Hindlimb muscle (tissue), 1 donor: ENCODE data around the gene TNNC2. TPM values are rescaled to one million over a fixed set of nuclear protein-coding genes. Genes with fewer than 3 reads are reported as not detected.
"Not testable (repeated sequence)": the region's sequence is repeated elsewhere in the genome, so short reads cannot be mapped to it uniquely, and the experiment has no call there.

Experiments
- DNase-seq: peaks from one replicate; pipeline ENCODE4 v3.0.0-alpha.2; 2013
- polyA plus RNA-seq: library from polyadenylated mRNA; unstranded; fragments of 120-200 nt; gene quantifications from one replicate; pipeline ENCODE4 v1.2.1, GENCODE V29; 2013; ENCODE audit not compliant: insufficient read length

The TNNC2 gene
- polyA plus RNA-seq = 9,031 TPM

DNA sequence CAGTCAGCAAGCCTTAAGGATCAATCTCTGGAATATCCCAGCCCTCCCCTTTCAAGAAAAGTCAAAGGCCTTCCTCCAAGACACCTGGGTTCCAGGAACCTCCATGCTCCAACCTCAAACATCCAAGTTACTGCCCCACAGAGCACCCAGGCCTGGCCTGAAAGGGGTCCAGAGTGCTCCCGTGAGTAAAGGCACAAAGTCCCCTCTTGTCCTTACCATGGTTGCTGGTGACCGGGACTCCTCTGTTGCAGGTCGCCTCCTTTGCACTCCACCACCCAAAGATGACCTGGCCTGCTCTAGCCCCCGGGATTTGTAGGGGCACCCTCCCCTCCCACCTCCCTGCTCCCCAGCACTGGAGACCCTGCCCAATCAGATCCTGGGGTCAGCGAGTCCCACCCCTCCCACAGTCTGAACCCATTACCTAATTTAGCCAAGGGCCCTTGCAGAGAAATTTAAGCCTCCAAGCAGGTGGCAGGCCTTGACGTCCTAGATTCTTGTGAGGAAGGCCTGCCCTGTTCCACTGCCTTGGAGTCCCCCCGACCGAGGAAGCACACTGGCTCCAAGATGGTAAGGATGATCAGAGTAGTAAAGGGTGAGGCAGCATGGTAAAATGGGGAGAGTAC, at the start of gene TNNC2:
TSS of gene TNNC2 (minus strand) at position 283 of the 623 bp plus-strand sequence. CDS start at position 219, 64 bp downstream.
- no peak for DNase-seq

DNA sequence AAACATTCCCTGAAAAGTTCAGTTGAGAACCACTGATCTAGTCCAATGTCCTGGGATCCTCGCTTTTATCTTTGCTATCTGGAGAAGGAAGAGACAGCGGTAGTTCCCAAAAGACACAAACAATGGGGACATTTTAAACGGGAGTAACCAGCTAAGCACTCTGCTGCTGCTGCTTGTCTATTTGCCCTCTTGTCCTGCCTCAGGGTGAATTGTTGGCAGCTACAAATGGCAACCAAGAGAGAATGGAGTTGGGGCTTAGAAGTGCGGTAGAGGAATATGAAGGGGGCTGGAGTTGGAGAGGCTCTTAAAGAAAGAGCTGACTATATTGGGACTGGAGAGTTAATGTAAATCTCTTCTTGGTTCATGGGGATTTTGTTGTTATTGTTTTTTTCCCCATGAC, 47.5 kb upstream of the TNNC2 start:
- DNase-seq = no peak

DNA sequence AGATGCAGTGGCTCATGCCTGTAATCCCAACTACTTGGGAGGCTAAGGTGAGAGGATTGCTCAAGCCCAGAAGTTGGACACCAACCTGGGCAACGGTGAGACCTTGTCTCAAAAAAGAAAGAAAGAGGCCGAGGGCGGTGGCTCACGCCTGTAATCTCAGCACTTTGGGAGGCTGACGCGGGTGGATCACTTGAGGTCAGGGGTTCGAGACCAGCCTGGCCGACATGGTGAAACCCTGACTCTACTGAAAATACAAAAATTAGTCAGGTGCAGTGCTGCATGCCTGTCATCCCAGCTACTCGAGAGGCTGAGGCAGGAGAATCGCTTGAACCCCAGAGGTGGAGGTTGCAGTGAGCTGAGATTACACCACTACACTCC, 47.0 kb upstream of the TNNC2 start:
- DNase-seq = not testable (repeated sequence)

DNA sequence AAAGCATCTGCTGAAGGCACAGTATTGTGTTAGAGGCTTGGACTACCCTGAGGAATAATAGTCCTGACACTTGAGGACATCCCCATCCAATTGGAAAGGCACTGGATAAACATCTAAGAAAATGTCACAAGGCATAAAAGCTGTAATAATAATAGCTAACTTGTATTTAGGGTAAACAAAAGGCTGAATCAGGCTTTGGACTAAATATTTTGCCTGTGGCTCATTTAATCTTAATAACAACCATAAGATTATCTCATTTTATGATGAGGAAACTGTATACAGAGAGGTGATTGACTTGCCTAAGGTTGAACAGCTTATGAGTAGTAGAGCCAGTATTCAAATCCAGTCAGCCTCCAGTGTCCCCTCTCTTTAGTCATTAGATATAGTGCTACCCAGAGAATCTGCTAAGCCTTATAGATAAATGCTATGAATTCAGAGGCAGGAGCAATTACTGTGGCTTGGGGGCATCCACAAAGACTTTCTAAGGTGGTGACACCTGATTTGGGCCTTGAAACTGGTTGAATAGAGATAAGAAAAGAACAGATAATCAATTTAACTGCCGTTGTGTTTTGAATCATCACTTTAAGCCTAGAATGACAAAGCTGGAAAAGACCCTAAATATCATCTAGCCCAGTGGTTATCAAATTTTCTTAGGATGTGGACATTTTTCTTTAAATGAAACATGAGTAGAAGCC, 46.4 kb upstream of the TNNC2 start:
- no peak for DNase-seq

DNA sequence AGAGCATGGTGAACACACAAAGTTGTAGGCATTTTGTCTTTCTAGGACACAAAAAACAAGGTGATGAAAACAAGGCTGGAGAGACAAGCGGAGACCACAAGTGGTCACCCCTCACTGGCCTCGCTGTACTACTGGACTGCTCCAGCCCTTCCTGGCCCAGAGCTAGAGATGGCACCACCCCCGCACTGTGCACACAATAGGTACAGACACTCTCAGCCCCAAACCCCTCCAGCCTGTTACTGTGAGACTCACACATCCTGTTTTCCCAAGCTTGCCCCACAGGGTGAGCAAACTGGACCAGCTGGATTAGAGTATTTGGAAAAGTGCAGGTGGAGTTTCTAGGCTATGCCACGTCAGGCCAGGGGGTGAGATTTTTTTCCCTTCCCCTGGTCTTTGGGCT, 45.5 kb upstream of the TNNC2 start:
- DNase-seq = no peak

DNA sequence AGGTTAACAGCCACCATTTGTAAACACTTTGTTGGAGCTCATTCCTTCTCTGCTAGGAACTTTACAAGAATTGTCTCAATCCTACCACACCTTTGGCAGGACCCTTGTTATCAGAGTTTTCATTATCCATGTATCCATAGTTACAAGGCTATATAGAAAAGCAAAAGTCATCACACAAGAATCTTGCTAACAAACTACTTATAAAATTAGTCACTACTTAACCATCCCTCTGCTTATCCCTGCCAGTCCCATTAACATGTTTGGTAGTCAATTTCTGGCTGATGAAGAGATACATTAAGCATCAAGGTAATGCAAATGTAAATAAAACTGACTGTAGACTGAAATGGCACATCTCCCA, 40.7 kb upstream of the TNNC2 start:
- no peak for DNase-seq

DNA sequence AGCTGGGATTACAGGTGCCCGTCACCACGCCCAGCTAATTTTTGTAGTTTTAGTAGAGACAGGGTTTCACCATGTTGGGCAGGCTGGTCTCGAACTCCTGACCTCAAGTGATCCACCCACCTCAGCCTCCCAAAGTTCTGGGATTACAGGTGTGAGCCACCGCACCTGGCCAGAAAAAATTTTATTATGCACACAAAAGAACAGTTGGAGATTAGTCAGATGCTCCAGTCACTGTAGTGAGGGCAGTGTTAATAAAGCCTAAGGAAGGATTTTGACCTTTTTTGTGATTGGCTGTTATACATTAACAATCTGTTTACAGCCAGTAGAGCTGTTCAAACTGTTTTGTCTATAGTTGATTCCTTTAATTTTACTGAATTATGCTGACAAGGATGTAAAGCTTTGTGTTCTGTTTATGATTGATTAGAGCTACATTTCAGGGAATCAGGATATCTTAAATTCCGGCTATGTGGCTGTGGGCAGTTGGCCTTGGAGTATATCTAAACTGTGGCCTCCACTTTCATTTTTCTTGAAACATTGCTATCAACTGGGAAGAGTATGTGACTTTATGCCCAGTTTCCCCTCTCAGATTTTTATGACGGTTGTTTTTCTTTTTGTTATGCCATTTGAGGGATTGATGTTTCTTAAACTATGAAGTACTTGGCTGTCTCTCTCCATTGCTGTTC, 40.2 kb upstream of the TNNC2 start:
- DNase-seq = no peak

DNA sequence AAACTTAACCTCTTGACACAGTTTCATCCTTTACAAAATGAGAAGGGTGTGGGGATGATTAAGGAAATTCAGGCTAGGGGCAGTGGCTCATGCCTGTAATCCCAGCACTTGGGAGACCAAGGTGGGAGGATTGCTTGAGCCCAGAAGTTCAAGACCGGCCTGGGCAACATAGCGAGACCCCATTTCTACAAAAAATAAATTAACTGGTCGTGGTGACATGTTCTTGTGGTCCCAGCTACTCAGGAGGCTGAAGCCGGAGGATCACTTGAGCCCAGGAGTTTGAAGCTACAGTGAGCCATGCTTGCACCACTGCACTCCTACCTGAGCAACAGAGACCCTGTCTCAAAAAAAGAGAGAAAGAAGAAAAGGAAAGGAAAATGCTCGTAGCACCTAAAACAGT, 39.3 kb upstream of the TNNC2 start:
- no peak for DNase-seq

DNA sequence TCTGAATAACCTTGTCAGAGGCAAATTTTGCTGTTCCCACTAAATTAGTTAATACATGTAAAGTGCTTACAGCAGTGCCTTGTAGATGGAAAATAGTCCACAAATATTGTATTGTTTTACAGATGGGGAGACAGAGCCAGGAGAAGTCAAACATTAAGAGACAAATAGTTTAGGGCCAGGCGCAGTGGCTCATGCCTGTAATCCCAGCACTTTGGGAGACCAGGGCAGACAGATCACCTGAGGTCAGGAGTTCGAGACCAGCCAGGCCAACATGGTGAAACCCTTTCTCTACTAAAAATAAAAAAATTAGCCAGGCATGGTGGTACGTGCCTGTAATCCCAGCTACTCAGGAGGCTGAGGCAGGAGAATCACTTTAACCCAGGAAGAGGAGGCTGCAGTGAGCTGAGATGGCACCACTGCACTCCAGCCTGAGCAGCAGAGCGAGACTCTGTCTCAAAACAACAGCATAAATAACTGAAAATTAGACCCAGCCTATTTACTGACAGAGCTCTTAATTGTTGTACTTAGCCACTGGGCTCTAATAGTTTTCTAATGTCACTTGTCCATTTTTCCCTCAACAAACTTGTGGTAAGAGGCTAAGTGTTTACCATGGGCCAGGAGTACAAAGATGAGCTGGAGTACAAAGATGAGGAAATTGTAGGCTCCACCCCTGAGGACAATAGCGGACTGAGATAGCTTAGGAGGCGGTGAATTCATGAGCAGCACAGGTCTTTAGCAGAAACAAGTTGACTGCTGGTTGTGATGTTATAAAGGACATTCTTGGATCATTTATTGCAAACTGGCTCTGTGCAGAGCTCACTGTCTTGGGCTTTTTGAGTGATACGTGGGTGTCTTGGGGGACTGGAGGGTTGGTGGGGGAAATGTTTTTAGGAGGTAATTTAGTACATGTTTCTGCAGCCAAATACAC, 36.7 kb upstream of the TNNC2 start:
- DNase-seq = no peak

DNA sequence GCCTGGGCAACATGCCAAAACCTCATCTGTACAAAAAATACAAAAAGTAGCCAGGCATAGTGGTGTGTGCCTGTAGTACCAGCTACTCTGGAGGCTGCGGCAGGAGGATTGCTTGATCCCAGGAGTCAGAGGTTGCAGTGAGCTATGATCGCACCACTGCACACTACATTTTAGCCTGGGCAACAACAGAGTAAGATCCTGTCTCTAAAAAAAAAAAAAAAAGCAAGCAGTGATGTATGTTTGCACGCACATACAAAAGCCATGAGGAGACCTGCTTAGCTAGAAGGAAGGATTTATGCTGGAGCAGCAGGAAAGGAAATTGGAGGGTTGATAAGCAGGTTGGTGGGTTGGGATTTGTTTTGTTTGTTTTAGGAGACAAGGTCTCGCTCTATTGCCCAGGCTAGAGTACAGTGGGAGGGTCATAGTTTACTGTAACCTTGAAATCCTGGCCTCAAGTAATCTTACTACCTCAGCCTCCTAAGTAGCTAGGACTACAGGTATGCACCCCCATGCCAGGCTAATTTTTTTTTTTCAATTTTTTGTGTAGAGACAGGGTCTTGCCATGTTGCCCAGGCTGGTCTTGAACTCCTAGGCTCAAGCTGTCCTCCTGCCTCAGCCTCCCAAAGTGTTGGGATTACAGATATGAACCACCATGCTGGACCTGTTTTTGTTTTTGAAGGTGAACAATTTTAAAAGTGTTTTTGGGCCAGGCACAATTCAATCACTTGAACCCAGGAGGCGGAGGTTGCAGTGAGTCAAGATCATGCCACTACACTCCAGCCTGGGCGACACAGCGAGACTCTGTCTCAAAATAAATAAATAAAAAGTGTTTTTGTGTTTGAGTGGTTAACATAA, 34.3 kb upstream of the TNNC2 start:
- DNase-seq = no peak

DNA sequence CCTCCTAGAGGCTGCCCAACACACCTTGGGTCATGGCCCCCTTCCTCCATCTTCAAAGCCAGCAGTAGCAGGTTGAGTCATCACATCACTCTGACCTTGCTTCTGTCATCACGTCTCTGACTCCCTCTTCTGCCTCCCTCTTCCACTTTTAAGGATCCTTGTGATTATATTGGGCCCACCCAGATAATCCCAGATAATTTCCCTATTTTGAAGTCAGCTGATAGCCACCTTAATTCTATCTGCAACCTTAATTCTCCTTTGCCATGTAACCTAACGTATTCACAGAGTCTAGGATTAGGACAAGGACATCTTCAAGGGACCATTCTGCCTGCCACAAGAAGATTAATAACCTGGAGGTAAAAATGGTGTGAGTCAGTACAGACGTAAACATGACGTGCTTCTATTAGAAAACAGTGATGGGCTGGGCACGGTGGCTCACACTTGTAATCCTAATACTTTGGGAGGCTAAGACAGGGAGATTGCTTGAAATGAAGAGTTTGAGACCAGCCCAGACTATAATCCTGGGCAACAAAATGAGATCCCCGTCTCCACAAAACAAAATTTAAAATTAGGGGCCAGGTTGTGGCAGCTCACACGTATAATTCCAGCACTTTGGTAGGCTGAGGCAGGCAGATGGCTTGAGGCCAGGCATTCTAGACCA, 33.6 kb upstream of the TNNC2 start:
- no peak for DNase-seq

DNA sequence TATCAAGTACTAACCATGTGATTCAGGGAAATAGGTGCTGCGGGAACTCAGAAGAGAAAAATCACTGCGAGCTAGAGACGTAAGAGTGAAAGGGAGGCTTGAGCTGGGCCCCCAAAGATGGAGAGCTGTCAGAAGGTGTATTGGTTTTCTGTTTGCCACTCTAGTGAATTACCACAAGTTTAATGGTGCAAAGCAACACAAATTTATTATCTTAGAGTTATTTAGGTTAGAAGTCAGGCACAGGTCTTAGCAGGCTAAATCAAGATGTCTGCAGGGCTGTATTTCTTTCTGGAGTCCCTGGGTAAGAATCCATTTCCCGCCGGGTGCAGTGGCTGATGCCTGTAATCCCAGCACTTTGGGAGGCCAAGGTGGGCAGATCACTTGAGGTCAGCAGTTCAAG, 32.8 kb upstream of the TNNC2 start:
- DNase-seq = no peak

DNA sequence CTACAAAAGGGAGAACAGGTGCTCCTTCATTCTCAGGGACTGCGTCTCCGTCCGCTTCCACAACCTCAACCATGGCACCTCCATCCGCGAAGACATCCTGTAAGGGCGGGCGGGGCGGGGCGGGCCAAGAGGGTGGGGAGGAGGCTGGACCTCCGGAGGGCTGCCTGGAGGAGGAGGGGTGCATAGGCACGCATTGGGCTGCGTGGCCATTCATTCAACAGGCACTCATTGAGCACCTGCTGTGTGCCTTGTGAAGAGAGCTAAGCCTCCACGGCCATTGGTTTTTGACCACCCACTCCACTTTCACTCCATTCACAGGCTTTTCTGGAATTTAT, 30.7 kb upstream of the TNNC2 start:
- no peak for DNase-seq

DNA sequence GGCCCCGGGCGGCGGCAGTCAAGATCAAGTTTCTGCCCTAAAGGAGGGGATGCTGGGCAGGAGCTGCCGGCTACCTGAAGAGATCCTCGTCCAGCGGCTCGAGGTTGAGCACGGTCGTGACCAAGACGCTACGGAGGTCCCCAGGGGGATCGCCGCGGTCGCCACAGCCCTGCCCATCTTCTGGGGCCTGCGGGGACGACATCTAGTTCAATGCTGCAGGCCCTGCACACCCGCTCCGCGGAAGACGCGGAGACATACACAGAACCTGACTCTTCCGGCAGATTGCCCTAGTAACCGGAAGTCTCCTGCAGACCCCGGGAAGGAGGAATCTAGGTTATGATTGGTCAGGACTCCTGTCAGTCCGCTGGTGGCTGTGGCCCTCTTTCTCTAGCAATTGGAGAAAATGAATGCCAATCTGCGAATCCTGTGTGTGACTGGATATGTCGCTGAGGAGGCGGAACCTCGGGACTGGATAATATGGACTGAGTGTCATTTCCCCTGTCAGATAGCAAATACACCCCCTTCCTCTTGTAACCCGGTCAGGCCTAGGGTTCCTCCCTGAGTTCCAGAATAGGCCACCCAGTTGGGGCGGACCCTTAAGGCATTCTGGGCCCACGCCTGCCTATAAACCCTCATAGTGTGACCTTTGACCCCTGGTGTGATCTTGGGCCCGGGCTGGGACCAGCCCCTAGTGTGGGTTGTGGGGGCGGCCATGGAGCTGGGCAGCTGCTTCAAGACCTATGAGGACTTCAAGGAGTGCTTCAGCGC, 30.2 kb upstream of the TNNC2 start, which contains the start of the genes ACOT8 and ZSWIM3:
TSS of gene ACOT8 (minus strand) at position 279 of the 768 bp plus-strand sequence. CDS start at position 202, 77 bp downstream.
TSS of gene ZSWIM3 (plus strand) at position 501 of the 768 bp plus-strand sequence. CDS start at position 713, 212 bp downstream.
- DNase-seq = peak; percentile 100

DNA sequence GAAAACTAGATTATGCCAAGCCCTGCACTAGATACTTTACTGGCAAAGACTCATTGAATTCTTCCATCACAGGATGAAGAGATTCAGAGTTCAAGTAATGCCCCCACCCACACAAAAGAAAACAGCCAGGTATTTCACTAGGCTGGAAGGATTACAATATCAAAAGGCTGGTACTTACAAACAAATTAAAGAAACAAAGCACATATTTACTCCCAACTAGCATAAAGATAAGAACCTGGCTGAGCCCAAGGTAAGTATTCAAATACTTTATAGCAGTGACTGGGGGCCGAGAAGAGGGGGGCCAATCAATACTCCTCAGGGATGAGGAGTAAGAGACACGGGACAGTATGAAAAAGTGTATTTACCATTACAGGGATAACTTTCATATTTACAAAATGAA, 26.4 kb upstream of the TNNC2 start:
- DNase-seq = no peak

DNA sequence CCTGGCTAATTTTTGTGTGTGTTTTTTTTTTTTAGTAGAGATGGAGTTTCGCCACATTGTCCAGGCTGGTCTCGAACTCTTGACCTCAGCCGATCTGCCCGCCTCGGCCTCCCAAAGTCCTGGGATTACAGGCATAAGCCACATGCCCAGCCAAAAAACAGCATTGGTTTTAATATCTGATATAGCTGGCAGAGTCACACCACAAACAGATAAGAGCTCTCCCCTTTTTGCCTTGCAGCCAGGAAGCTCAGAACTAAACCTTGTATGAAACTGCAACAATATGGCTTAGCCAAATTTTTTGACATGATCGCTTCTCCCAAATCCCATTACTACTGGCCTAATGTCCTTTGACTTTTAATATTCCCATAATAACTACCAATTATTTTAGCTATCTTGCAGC, 25.2 kb upstream of the TNNC2 start:
- no peak for DNase-seq

DNA sequence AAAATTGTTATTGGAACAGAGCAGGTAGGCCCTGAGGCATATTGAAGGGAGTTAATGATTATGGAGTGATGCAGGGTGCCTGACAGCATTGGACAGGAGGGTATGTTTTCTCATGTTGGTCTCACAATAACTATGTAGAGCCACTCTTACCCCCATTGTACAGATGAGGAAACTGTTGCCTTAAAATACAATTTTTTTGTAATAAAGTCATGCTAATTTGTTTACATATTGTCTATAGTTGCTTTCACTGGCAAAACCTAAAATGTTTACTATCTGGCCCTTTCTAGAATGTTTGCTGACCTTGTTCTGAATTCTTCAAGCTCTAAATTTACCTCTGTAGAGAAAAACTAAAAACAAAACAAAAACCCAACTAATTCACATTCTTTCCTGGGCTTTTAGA, 24.4 kb upstream of the TNNC2 start:
- no peak for DNase-seq

DNA sequence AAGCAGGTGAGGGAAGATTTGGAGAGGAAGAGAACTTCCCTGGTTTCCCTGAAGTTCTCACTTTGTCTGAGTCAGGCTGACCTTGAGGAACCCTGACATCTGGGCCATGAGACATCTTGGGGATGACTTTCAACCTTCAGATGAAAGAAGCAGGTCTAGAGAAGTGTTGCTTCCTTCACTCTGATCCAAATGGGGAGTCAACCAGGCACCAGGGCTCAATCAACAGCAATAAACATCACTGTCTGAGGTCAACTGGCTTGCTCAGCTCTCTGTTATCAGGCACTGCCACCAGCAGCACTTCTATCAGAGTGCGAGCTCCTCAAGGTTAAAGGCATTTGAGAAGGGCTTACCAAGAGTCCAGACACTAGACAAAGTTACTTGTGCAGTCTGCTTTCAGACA, 23.8 kb upstream of the TNNC2 start:
- DNase-seq = no peak

DNA sequence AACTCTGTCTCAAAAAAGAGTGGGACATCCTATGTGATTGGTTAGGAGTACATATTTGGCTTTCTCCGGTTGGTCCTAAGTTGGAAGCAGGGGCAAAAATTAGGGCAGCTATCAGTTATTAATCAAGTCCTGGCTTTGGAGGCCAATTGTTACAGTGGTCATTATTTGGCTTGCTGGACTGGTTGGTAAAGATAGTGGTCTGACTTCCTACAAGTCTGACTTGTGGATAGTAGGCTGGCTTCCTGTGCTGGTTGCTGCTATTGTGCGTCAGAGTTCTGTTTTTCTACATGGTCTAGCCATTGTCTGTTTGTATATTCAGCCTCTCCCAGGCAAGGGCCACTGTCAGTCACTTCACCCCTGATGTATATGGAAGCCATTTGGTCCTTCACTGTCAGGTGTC, 23.1 kb upstream of the TNNC2 start:
- no peak for DNase-seq

DNA sequence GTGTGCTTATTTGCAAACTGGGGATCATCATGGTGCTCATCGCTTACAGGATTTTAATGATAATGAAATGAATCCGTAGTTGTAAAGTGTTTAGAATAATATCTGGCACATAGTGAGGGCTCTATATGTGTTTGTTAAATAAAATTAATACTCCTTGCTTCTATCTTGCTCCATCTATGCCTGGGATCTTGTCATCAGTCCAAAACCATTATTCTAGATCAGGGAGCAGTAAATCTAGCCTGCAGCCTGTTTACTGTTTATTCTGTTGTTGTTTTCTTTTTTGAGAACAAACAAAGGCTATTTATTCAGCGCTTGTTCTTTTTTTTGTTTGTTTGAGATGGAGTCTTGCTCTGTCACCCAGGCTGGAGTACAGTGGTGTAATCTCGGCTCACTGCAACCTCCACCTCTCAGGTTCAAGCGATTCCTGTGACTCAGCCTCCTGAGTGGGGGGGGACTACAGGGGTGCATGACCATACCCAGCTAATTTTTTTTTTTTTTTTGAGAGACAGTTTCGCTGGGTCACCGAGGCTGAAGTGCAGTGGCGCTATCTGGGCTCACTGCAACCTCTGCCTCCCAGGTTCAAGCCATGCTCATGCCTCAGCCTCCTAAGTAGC, 22.0 kb upstream of the TNNC2 start:
- DNase-seq = no peak
